T-helper 2 cell treated with Interferon-gamma antibody and Interleukin-4, amounts not matched to agents 5 μg/mL and 100 μg/mL, for 36 hours (primary cell): ENCODE data around the gene RPTOR.

Experiments
- DNase-seq: peaks from one replicate; pipeline ENCODE4 v3.0.0; 2021; ENCODE audit warnings: low spot score
- H3K27ac Mint-ChIP-seq: one replicate; pipeline ENCODE4 v1.8.0; 2021; ENCODE audit warnings: mild to moderate bottlenecking, mixed read lengths
- H3K27me3 Mint-ChIP-seq: one replicate; pipeline ENCODE4 v1.8.0; 2021; ENCODE audit warnings: low read depth, mixed read lengths
- H3K36me3 Mint-ChIP-seq: one replicate; pipeline ENCODE4 v1.8.0; 2021; ENCODE audit warnings: low read depth, mixed read lengths
- H3K4me1 Mint-ChIP-seq: one replicate; pipeline ENCODE4 v1.8.0; 2021; ENCODE audit warnings: low read depth, mixed read lengths
- H3K4me3 Mint-ChIP-seq: one replicate; pipeline ENCODE4 v1.8.0; 2022; ENCODE audit warnings: mild to moderate bottlenecking, moderate library complexity, mixed read lengths
- H3K9me3 Mint-ChIP-seq: one replicate; pipeline ENCODE4 v1.8.0; 2021; ENCODE audit warnings: mixed read lengths

Gene RPTOR

GRCh38 chr17:80598813-80599545, 54.3 kb downstream of the RPTOR start:
- Mint-ChIP-seq H3K9me3 (no peaks in the 10 kb centered on the region), H3K27ac (no peak overlapping the region), H3K27me3 (no peaks in the 10 kb centered on the region), H3K36me3 (peaks cover 13% of the 10 kb centered on the region), H3K4me1 (peaks cover 52% of the 10 kb centered on the region), H3K4me3 (no peak overlapping the region)
- DNase-seq = no peak

- peaks cover 56% of the 10 kb centered on the region for H3K4me1 Mint-ChIP-seq
- no peaks in the 10 kb centered on the region for H3K27me3 Mint-ChIP-seq
- no peak for DNase-seq
- H3K9me3 Mint-ChIP-seq = no peaks in the 10 kb centered on the region
- H3K4me3 Mint-ChIP-seq = peak overlapping the region; percentile 56
- peak overlapping the region; percentile 76 for H3K27ac Mint-ChIP-seq
- peaks cover 17% of the 10 kb centered on the region for H3K36me3 Mint-ChIP-seq
Observed at GRCh38 chr17:80599546-80600305, 55.1 kb downstream of the RPTOR start.

DNA sequence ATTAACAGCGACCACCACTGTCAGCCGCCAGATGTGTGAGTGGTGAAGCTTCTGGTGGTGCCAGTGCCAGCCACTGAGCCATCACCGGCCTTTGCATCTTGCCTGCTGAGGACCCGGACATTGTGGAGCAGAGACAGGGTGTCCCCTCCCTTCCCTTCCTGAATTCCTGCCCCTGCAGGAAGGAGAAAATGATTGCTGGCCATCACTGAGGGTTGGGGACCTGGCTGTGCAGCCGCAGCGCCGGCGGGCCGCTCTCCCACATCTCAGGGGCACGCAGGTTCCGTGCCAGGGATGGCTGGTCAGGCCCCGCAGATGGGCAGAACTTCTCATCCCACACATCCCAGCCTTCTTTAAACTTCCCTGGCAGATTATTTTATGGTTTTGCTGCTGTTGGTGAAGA, 56.5 kb downstream of the RPTOR start:
- Mint-ChIP-seq H3K36me3 (peaks cover 20% of the 10 kb centered on the region), H3K27ac (no peak overlapping the region), H3K4me3 (no peak overlapping the region), H3K9me3 (no peaks in the 10 kb centered on the region), H3K4me1 (peaks cover 60% of the 10 kb centered on the region), H3K27me3 (no peaks in the 10 kb centered on the region)
- DNase-seq = no peak

DNA sequence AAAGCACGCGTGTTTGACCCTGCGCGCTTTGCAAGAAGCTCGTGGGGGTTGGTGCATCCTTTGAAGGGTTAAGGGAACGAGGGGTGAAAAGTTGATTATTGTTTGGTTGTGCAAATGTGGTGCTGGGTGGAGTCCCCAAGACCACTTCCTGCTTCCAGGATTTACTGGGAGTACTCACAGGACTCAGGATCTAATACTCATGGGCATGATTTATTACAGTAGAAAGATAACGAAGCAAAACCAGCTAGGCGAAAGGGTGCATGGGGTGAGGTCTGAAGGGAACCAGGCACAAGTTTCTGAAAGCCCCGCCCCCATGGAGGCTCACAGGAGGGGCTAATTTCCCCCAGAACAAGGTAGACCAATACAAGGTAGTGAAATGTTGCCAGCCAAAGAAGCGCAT, 58.8 kb downstream of the RPTOR start:
- H3K4me3 Mint-ChIP-seq = no peak overlapping the region
- no peaks in the 10 kb centered on the region for H3K9me3 Mint-ChIP-seq
- H3K27ac Mint-ChIP-seq = no peak overlapping the region
- no peaks in the 10 kb centered on the region for H3K27me3 Mint-ChIP-seq
- peaks cover 20% of the 10 kb centered on the region for H3K36me3 Mint-ChIP-seq
- H3K4me1 Mint-ChIP-seq = peaks cover 48% of the 10 kb centered on the region
- no peak for DNase-seq

DNA sequence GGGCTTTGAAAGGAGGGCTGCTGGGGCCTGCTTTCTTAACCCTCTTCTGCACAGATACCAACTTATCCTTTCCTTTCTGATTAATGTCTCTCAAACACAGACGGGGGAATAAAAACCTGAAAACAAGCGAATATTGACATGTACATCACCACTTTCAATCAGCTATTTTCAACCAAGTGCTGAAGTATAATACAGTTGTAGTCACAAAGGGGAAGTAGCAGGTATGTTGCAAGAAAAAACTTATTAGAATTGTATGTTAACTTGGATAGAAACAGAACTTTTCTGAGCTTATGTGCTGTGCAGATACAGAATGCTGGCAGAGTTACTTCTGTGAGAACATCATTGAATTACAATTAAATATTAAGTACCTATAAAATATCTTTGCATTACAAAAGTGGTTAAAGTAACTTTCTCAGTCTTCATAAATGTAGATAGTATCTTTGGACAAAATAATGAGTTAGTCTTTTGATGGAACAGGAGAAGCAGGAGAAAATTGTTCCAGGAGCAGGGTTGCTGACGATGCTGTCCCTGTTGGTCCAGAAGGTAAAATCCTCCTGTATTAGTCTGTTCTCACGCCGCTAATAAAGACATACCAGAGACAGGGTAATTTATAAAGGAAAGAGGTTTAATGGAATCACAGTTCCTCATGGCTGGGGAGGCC, 59.5 kb downstream of the RPTOR start:
- Mint-ChIP-seq H3K4me3 (no peak overlapping the region), H3K4me1 (peaks cover 48% of the 10 kb centered on the region), H3K27me3 (no peaks in the 10 kb centered on the region), H3K9me3 (no peaks in the 10 kb centered on the region), H3K27ac (peak overlapping the region; percentile 49), H3K36me3 (peaks cover 20% of the 10 kb centered on the region)
- no peak for DNase-seq

DNA sequence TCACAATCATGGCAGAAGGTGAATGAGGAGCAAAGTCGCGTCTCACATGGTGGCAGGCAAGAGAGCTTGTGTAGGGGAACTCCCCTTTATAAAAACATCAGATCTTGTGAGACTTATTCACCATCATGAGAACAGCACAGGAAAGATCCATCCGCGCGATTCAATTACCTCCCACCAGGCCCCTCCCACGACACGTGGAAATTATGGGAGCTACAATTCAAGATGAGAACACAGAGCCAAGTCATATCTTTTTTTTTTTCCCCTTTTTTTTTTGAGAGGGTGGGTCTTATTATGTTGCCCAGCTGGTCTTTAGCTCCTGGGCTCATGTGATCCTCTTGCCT, 60.0 kb downstream of the RPTOR start:
- no peaks in the 10 kb centered on the region for H3K9me3 Mint-ChIP-seq
- H3K4me1 Mint-ChIP-seq = peaks cover 45% of the 10 kb centered on the region
- H3K27me3 Mint-ChIP-seq = no peaks in the 10 kb centered on the region
- peaks cover 20% of the 10 kb centered on the region for H3K36me3 Mint-ChIP-seq
- H3K4me3 Mint-ChIP-seq = no peak overlapping the region
- peak overlapping the region; percentile 49 for H3K27ac Mint-ChIP-seq
- no peak for DNase-seq

DNA sequence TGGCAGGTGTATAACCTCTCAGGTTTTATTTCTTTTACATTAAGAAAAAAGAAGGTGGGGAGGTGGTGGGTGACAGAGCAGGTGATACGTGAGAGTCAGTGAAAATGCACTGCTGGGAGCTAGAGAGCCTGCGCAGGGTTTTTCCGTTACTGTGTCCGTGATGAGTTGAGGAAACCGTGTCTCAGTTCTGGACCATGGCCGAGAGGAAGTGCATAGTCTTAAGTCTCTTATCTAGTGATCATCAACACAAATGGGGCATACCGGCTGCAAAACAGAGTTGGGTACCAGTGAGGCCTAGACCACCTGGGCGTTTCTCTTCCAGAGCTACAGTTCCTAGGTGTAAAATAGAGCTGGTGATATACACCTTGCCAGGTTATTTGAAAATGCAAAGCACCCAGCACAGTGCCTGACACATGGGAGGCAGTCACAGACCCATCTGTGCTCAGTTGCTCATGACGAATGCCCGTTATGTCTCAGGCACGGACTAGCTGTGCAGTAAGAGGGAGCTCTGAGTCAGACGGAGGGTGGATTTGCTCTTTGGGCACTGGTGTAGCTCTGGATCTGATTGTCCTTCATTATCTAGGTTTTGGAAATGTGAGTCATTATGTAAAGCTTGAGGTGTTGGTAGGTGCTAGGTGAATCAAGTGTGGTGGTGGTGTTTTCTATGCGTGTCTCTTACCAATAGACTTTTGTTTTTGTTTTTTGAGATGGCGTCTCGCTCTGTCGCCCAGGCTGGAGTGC, 60.9 kb downstream of the RPTOR start:
- Mint-ChIP-seq H3K36me3 (peaks cover 18% of the 10 kb centered on the region), H3K27me3 (no peaks in the 10 kb centered on the region), H3K4me1 (peaks cover 45% of the 10 kb centered on the region), H3K9me3 (no peaks in the 10 kb centered on the region), H3K4me3 (peak overlapping the region; percentile 37), H3K27ac (peak overlapping the region; percentile 73)
- peak; percentile 86 for DNase-seq

DNA sequence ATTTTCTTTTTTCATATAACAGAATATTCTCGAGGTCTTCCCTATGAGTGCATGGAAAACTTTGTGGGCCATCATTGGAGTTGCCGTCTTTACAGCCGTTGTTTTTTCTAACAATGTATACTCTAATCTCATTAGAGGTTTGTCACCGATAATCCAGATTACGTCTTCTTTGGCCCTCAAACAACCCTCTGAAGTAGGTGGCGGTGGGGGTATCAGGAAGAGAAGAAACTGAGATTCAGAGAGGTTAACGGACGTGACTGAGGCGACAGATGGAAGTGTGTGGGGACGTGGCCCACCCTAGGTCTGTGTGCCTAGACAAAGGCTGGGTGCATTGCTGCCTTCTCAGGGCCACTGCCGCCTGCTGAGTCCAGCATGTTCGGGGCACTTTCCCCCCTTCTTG, 63.7 kb downstream of the RPTOR start:
- no peaks in the 10 kb centered on the region for H3K9me3 Mint-ChIP-seq
- no peaks in the 10 kb centered on the region for H3K27me3 Mint-ChIP-seq
- no peak overlapping the region for H3K27ac Mint-ChIP-seq
- H3K4me1 Mint-ChIP-seq = peaks cover 52% of the 10 kb centered on the region
- peaks cover 15% of the 10 kb centered on the region for H3K36me3 Mint-ChIP-seq
- no peak for DNase-seq
- no peak overlapping the region for H3K4me3 Mint-ChIP-seq

- peak overlapping the region; percentile 73 for H3K27ac Mint-ChIP-seq
- H3K27me3 Mint-ChIP-seq = no peaks in the 10 kb centered on the region
- peaks cover 48% of the 10 kb centered on the region for H3K4me1 Mint-ChIP-seq
- peaks cover 15% of the 10 kb centered on the region for H3K36me3 Mint-ChIP-seq
- DNase-seq = no peak
- H3K4me3 Mint-ChIP-seq = peak overlapping the region; percentile 23
- H3K9me3 Mint-ChIP-seq = no peaks in the 10 kb centered on the region
Observed at GRCh38 chr17:80609757-80610156, 65.1 kb downstream of the RPTOR start.

- DNase-seq = no peak
- Mint-ChIP-seq H3K4me1 (peaks cover 40% of the 10 kb centered on the region), H3K36me3 (peaks cover 9% of the 10 kb centered on the region), H3K9me3 (no peaks in the 10 kb centered on the region), H3K27ac (no peak overlapping the region), H3K4me3 (no peak overlapping the region), H3K27me3 (no peaks in the 10 kb centered on the region)
Observed at GRCh38 chr17:80611816-80612215, 67.2 kb downstream of the RPTOR start.

- H3K27ac Mint-ChIP-seq = peak overlapping the region; percentile 6
- H3K36me3 Mint-ChIP-seq = peaks cover 9% of the 10 kb centered on the region
- peaks cover 44% of the 10 kb centered on the region for H3K4me1 Mint-ChIP-seq
- no peak for DNase-seq
- H3K9me3 Mint-ChIP-seq = no peaks in the 10 kb centered on the region
- no peak overlapping the region for H3K4me3 Mint-ChIP-seq
- H3K27me3 Mint-ChIP-seq = no peaks in the 10 kb centered on the region
Observed at GRCh38 chr17:80612997-80613731, 68.5 kb downstream of the RPTOR start.

- Mint-ChIP-seq H3K36me3 (peaks cover 9% of the 10 kb centered on the region), H3K9me3 (no peaks in the 10 kb centered on the region), H3K4me3 (no peak overlapping the region), H3K4me1 (peaks cover 47% of the 10 kb centered on the region), H3K27me3 (no peaks in the 10 kb centered on the region), H3K27ac (peak overlapping the region; percentile 6)
- DNase-seq = no peak
Observed at GRCh38 chr17:80613732-80614071, 69.1 kb downstream of the RPTOR start.

GRCh38 chr17:80614332-80615047, 69.9 kb downstream of the RPTOR start:
- peak overlapping the region; percentile 21 for H3K4me3 Mint-ChIP-seq
- no peaks in the 10 kb centered on the region for H3K9me3 Mint-ChIP-seq
- peaks cover 9% of the 10 kb centered on the region for H3K36me3 Mint-ChIP-seq
- no peak for DNase-seq
- H3K27ac Mint-ChIP-seq = peak overlapping the region; percentile 32
- H3K27me3 Mint-ChIP-seq = no peaks in the 10 kb centered on the region
- H3K4me1 Mint-ChIP-seq = peaks cover 46% of the 10 kb centered on the region
